NCI-H2196 treated with DMSO at 0.1 percent for 48 hours (cell line): ENCODE results near the gene UNC13D.

ENCODE experiments used
- DNase-seq: peaks from one replicate; lab custom pipeline; 2025; ENCODE audit not compliant: unreplicated experiment; lab: John Stamatoyannopoulos, UW

UNC13D gene

DNA sequence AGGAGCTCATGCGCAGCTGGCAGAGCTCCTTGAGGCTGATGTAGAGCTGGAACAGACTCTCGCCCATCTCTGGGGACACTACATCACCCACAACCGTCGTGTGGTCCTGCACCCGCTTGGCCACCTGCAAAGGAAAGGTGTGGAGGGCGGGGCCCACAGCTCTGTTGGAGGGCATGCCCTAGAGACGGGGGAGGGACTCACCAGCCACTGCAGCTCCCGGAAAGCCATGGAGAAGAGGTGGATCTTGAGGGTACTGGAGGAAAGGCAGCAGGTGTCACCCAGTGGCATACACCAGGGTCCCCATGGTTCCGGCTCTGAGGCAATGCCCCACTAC is 8.6 kb downstream of the UNC13D start:
- DNase-seq, result no peak

DNA sequence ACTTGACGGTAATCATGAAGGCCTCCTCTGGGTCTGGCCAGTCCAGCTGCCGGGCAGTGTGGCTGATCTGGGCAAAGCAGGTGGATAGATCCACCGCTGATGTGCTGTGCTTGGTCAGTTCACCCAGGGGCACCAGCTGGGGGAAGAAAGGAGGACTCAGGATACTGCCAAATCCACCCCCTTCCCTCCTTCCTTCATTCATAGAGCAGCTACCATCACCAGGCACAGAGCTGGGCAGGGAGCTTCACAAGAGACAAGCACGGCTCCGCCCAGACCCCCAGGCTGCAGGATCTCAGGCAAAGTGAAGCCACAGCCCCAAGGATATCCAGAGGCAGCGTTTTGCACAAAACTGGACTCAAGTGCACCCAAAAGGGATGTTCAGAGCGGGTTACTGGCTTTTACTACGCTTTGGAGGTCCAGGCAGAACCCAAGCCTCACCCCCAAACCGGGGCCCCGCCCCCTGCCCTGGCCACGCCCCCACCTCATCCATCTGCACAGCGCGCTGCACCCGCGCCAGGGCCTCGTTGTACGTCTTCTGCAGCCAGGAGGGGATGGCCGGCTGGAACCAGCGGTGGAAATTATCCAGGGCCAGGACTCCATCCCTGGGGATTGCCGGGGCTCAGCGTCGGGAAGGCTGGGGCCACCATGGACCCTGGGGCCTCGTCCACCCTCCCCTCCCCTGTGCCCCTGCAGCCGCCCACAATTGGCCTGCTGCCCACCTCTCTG is 9.1 kb downstream of the UNC13D start:
- DNase-seq, result no peak

DNA sequence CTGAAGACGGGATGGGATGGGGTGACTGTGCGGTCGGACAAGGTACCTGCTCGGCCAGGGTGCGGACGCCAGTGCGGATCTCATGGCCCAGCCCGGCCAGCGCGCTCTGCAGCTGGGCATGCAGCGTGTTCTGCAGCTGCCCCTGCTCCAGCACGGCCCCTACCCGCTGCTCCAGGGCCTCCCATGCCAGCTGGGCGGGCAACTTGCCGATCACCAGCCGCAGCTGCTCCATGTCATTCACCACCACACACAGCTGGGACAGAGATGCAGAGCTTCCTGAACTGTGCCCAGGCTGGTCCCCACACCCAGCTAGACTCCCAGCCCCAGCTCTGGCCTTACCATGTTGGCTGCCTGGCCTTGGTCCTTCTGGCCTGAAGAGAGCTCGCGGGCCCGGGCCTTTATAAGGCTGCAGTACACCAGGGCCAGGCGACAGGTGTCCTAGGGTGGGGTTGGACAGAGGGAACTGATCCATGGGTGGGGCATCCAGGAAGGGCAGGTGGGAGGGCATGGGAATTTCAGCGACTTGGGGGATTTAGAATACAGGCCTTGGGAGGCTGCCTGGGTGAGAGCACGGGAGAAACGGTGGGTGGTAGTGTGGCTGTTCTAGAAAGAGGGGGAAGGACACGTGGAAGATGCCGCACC is 9.8 kb downstream of the UNC13D start:
- no peak for DNase-seq

DNA sequence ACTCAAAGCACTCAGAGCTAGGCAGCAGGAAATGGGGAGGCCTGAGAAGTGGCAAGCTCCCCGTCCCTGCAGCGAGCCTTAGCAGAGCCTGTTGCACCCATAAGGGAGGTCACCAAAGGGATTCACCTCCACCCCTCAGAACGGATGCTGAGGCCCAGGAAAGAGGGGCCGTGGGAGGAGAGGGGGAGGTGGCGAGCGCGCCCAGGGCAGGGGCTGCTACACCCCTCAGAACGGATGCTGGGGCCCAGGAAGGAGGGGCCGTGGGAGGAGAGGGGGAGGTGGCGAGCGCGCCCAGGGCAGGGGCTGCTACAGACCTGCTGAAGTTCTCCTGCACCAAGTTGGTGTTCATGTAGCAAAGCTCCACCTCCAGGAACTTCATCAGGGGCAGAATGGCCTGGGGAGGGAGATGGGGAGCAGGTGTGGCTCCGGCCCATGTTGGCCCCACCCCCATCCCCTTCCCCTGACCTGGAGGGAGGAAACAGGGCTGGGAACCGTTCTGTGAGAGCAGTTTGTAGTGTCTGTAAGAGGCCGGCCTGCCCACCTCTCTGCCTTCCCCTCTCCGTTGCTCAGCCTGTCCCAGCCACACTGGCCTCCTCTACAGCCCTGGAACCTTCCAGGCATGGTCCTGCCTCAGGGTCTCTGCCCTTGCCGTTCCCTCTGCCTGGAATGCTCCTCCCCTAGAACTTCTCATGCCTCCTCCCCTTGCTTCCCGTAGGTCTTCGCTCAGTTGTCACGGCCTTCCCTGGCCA is 11.4 kb downstream of the UNC13D start:
- no peak for DNase-seq

DNA sequence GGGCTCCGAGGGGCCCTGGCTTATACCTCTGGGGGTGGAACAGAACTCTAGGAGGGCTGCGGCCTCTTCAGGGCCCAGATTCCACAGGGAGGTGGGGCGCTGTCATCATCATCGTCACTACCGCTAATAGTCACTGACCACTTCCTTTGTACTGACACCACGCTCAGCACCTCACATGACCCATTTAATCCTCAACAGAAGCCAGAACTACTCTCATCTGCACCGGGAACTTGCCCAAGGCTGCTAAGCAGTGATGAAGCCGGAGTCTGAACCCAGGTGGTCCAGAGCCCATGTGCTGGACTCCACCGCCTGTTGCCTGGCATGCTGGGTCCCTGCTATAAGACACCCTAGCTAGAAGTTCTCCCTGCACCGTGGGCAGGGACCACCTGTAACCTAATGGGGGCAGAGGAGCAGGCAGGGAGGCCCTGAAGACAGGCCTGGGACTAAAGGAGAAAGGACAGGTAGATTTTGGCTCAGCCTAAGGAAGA is 12.0 kb downstream of the UNC13D start:
- no peak for DNase-seq

DNA sequence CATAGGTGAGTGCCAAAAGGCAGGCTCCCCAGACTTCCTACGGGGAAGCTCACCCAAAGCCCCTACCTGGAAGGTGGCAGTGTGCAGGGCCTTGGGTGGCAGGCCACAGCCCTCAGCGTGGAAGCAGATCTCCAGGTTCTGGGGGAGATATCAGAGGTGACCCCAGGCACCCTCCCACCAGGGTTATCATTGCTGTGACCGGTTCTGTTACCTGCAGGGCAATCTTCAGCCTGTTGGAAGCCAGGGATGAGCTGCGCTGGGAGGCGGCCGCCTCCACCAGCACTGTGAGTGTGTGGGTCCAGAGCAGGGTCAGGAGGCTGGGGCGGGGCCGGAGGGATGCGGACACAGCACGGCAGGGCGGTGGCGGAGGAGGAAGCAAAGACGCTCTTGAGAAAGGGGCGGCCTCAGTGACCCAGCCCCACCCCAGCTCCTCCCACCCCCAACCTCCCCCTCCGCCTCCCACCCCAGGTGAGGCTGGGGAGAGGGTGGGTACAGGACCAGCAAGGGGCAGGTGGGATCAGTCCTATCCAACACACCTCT is 13.1 kb downstream of the UNC13D start:
- DNase-seq, result no peak

DNA sequence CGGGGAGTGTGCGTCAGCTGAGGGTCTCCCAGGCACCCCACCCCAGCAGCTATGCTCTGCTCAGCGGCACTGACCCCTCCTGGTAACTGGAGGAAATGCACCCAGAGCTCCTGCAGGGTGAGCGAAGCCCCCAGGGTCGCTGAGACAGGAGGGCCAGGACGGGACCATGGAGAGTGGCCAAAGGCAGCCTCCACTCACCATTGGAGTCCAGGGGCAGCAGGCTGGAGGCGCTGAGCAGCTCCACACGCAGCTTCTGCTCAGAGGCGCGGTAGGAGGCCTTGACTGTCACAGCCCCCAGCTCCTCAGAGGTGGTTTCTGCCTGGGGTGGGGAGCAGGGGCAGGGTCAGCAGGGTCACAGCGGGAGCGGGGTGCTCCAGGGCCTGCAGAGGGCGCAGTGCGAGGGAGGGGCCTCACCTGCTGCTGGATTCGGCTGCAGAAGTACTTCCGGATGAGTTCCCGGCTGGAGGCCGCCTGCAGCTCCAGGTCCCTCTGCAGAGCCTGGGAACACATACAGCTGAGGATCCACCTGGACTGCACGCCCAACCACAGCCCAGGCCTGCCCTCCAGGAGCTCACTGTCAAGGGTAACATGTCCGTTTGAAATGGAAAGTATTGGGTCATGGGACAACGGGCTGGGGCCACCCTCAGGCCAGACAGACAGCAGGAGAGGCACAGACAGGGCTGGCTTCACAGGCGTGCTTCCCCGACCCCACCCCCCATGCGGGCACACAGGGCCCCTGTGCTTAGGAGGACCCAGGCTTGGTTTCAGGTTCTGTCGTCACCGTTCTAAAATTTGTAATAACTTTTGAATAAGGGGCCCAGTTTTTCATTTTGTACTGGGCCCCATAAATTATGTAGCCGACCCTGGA is 13.8 kb downstream of the UNC13D start:
- no peak for DNase-seq

DNA sequence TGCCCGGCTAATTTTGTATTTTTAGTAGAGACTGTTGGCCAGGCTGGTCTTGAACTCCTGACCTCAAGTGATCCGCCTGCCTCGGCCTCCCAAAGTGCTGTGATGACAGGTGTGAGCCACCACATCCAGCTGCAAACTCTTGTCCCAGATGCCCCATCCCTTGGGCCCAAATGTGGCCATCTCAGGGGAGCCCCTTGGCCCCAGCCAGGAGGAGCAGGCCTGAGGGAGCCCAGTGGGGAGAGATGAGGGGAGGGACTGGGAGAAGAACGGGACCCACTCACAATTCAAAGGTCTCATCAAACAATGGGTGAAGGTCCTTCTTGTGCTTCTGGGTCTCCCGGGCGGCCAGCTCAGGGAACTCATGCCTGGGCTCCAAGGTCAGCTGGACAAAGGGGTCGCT is 14.5 kb downstream of the UNC13D start:
- DNase-seq, result no peak

DNA sequence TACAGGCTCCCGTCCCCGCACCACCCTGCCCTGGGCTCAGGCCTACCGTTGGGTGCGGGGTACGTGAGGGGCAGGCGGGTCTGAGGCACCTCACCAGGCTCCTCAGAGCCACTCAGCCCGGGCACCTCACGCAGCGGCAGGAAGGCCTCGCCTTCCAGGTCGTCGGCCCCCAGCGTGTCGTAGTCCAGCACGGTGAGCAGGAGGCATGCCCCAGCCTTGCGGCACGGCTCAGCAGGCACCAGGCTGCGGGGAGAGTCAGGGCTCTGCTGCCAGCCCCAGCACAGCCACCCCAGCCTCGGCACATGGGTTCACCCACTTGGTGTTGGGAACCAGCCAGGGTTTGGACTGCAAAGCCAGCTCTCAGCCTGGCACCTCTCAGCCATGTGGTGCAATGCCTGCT is 15.5 kb downstream of the UNC13D start:
- no peak for DNase-seq

DNA sequence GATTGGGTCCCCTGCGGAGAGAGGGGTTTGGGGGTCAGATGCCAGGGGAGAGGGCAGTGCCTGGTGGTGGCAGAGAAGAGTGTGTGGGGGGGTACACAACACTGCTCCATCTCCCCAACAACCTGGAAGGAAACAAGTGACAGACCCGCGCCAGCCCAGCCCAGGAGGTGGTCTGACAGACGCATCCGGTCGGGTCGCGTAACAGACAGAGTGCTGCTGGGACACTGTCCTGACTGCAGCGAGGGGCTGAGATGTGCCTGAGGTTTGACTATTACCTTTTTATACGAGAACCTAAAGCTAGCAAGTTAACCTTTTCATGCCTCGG is 16.2 kb downstream of the UNC13D start:
- no peak for DNase-seq

DNA sequence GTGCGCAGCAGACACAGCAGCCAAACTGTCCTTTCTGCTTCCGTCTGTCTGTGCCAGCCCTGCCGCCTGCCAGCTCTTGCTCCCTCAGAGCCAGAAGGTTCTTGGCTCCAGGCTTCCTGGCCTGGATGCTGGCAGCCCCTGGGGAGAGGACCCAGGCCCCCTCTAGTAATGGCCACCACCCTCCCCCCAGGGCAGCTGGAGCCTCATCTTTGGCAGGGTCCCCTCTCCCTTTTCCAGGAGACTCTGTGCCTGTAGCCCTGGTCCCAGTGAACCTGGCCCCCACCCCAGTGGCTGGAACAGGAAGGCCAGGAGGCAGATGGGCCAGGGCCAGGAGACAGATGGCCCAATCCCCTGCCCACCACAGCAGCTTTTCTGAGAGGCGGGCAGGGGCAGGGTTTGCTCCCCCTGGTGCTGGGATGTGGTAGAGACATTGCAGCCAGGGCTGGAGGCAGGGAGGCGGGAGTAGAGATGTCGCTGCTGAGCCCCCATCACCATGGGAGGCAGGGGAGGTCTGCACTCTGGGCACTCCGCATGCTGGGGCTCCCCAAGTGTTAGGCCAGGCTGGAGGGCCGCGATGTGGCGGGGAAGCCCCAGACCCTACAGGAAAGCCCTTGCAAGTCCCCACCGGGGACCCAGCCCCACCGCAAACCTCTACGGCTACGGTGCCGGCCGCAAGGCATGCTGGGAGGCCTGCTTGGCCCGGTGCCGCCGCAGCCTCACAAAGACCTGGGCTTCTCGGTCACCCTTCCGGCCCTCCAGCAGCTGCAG is 16.7 kb downstream of the UNC13D start:
- peak; percentile 48 for DNase-seq

DNA sequence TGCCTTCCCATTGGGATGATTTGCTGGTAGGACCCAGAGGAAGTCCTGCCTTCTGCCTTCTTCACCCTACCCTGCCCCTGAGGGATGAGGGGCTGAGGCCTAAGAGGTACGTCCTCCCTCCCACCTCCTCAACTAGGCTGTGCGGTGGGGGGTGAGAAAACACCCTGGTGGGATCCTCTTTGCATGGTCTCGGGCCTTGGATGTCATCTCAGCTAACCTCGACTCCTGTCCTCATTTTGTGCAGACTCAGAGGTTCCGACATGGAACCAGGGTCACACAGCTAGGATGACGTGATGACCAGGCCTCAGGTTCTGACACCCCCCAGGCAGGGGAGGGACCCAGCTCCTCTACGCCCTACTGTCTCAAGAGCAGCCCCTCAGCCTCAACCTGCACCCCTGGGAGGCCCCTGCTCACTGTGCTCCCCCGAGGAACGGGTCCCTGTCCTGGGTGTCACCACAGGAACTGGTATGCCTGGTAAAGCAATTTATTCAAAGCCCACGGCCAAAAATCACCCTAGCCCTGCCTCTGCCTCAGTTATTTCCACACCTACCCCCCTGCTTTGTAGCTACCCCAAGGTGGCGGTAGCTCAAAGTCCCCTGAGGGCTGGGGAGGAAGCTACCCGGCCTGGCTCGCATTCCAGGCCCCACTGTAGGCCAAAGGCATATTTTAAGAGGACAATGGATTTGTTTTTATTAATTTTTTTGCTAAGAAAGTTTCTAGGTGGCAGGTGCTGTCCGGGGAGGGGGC is 17.5 kb downstream of the UNC13D start:
- no peak for DNase-seq

DNA sequence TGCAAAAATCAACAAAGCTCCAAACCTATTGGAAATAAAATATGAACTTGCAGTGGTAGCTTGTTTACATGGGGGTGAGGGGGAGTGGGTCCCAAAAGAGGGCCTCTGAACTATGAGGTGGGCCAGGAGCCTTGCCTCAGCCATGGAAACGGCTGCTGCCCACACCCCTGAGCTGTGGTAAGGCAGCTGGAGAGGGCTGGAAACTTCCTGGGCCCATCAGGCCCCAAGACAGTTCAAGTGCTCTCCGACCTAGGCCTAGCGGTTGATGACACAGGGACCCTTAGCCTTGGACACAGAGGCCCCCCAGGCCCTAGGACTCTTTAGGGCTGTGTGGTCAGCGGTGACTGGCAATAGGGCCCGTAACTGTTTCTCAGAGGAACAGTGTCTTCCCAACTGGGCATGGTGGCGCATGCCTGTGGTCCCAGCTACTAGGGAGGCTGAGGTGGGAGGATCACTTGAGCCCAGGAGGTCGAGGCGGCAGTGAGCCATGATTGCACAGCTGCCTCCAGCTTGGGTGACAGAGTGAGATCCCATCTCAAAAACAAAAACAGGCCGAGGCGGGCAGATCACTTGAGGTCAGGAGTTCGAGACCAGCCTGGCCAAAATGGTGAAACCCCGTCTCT is 18.3 kb downstream of the UNC13D start:
- no peak for DNase-seq

DNA sequence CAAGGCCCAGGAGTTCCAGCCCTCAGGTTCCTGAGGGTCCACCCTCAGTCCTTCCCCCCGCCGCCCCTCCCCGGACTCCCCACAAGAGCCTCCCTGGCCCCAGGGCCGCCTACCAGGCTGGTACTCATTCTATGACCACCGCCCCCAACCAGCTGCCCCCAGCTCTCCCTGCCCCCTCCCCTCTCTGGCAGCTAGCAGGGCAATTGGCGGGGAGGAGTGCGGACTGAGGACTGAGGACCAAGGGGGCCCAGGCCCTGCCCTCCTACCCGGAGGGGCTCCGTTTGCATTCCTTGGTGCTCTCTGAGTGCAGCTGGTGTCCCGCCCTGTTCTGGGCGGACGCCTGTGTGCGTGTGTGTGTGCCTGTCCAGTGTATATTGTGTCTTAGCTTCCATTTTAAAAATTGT is 19.1 kb downstream of the UNC13D start:
- DNase-seq, result no peak

DNA sequence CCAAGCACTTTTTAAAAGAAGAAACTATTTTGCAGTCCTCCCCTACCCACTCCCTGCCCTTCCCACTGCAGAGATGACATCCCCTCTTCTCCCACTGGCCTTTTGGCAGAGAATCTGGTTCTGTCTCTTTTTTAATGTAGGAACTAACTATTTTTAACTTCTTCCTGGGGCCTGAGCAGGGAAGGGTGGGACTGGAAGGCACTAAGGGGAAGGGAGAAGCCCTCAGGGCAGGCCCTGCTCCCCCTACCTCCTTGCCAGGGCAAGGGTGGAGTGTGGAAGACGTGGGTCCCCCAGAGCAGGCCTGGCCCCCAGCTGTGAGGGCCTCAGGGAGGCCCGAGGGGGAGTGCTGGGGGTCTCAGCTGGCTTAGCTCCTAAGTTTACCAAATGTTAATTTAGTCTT is 19.5 kb downstream of the UNC13D start:
- DNase-seq, result no peak

DNA sequence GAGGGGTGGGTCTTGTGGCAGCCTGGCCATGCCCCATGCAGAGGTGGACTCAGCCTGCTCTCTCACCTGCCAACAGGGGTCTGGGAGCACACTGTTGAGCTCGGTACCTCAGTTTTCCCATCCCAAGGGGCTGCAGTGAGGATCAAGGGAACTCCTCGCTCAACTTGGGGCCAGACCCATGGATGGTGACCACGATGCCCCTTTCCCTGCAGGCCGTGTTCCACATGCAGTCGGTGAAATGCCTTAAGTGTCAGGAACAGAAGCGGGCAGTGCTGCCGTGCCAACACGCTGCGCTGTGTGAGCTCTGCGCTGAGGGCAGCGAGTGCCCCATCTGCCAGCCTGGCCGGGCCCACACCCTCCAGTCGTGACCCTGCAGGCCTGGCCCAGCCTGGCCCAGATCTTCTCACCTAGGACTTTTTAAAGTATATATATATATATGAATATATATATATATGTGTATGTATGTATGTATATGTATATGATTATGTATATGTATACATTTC is 20.1 kb downstream of the UNC13D start:
- DNase-seq, result no peak

DNA sequence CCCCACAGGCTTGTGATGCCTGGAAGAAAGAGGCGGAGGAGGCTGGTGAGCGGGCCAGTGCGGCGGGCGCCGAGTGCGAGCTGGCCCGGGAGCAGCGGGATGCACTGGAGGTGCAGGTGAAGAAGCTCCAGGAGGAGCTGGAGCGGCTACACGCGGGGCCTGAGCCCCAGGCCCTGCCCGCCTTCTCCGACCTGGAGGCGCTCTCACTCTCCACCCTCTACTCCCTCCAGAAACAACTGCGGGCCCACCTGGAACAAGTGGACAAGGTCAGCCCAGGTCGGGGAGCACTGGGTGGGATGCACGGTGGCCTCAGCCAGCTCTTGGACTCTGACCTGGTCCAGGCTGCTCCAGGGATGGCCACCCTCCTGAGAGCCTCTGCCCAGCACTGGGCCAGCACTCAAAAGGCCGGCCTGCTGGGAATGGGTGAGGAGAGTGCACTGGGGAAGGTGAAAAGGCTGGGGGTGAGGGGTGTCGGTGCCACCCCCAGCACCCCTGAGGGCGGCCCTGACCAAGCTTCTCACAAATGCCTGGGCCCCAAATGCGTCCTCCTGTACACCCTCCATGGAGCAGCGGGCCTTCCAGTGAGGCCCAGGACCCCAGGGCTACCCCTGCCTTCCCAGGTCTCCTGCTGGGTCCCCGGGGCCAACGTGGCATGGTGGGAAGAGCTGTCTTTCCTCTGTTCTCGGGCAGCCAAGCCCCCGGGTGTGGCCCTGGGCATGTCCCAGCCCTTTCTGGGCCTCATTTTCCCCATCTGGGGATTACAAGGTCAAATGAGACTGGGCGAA is 20.8 kb downstream of the UNC13D start:
- DNase-seq, result no peak

DNA sequence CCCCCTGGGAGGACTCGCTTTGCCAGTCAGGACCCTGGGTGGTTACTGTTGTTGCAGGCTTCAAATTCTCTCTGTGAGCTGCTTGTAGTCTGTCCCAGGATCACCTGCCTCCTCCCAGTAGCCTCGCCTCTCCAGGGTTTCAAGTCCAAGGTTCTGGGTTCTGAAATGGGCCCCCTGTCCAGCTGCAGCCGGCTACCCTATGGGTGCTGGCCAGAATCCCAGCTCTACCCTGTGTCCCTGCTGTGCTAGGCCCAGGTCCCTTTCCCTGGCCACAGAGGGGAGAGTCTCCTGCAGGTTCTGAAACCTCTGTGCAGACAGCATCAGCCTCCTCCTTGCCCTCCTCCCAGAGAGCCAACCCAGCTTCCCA is 21.4 kb downstream of the UNC13D start:
- no peak for DNase-seq
